WI38 (cell line): ENCODE measurements around the gene SEZ6L2.

ENCODE experiments used
- H3K4me3 ChIP-seq: 2 replicates; pipeline ENCODE4 v1.5.1; 2011; ENCODE audit warnings: low read depth, mild to moderate bottlenecking, control low read depth, low read length
- CTCF ChIP-seq: IDR thresholded peaks from 2 replicates; pipeline ENCODE4 v1.5.1; 2012; ENCODE audit warnings: low read depth, mild to moderate bottlenecking, control low read depth, low read length

Gene SEZ6L2

GRCh38 chr16:29848420-29849297, 50.7 kb downstream of the SEZ6L2 start:
- no peak overlapping the region for H3K4me3 ChIP-seq
- peak; percentile 93 for TF ChIP-seq CTCF

GRCh38 chr16:29845656-29846055, 53.7 kb downstream of the SEZ6L2 start:
- no peak for TF ChIP-seq CTCF
- H3K4me3 ChIP-seq: no peak overlapping the region

- TF ChIP-seq CTCF: no peak
- no peak overlapping the region for H3K4me3 ChIP-seq
Observed at GRCh38 chr16:29844575-29845331, 54.6 kb downstream of the SEZ6L2 start.

- H3K4me3 ChIP-seq: no peak overlapping the region
- no peak for TF ChIP-seq CTCF
Observed at GRCh38 chr16:29843931-29844330, 55.4 kb downstream of the SEZ6L2 start.

GRCh38 chr16:29842732-29843346, 56.5 kb downstream of the SEZ6L2 start:
- no peak overlapping the region for H3K4me3 ChIP-seq
- TF ChIP-seq CTCF: no peak

- no peak for TF ChIP-seq CTCF
- no peak overlapping the region for H3K4me3 ChIP-seq
Observed at GRCh38 chr16:29841631-29842030, 57.7 kb downstream of the SEZ6L2 start.
